Neural progenitor cell (in vitro differentiated cells): ENCODE data around the gene KEL. TPM values are rescaled to one million over a fixed set of nuclear protein-coding genes. Genes with fewer than 3 reads are reported as not detected.

ENCODE experiments used
- DNase-seq: peaks from one replicate; pipeline ENCODE4 v3.0.0-alpha.2; 2016; ENCODE audit warnings: low spot score
- H2AFZ ChIP-seq: fragments of 200-600 bp; sonication (generic); replicated peaks from 2 replicates; pipeline ENCODE4 v1.6.1; 2016; ENCODE audit warnings: antibody characterized with exemption
- H3F3A ChIP-seq: fragments of 200-600 bp; sonication (generic); 2 replicates; pipeline ENCODE4 v1.6.1; 2016; ENCODE audit warnings: antibody characterized with exemption, low read depth
- H3K27ac ChIP-seq: fragments of 200-600 bp; sonication (generic); 2 replicates; pipeline ENCODE4 v1.5.1; 2016; ENCODE audit warnings: mild to moderate bottlenecking
- H3K27me3 ChIP-seq: fragments of 200-600 bp; sonication (generic); 2 replicates; pipeline ENCODE4 v1.6.1; 2016; ENCODE audit warnings: mild to moderate bottlenecking, moderate library complexity
- H3K36me3 ChIP-seq: fragments of 200-600 bp; sonication (generic); 2 replicates; pipeline ENCODE4 v1.5.1; 2016
- H3K4me1 ChIP-seq: fragments of 200-600 bp; sonication (generic); 2 replicates; pipeline ENCODE4 v1.6.1; 2016; ENCODE audit warnings: mixed run types
- H3K4me2 ChIP-seq: fragments of 200-600 bp; sonication (generic); 2 replicates; pipeline ENCODE4 v1.6.1; 2016
- H3K4me3 ChIP-seq: fragments of 200-600 bp; sonication (generic); 2 replicates; pipeline ENCODE4 v1.5.1; 2016
- H3K79me2 ChIP-seq: fragments of 200-600 bp; sonication (generic); 2 replicates; pipeline ENCODE4 v1.6.1; 2016; ENCODE audit warnings: low read depth
- H3K9ac ChIP-seq: fragments of 200-600 bp; sonication (generic); 2 replicates; pipeline ENCODE4 v1.6.1; 2016
- H3K9me3 ChIP-seq: fragments of 200-600 bp; sonication (generic); 2 replicates; pipeline ENCODE4 v1.5.1; 2016; ENCODE audit warnings: low read depth
- H4K20me1 ChIP-seq: fragments of 200-600 bp; sonication (generic); 2 replicates; pipeline ENCODE4 v1.6.1; 2016; ENCODE audit warnings: low read depth
- H3K27ac Mint-ChIP-seq: 3 replicates; pipeline ENCODE4 v1.8.0; 2021; ENCODE audit warnings: mixed read lengths
- H3K27me3 Mint-ChIP-seq: 2 replicates; pipeline ENCODE4 v1.8.0; 2022; ENCODE audit warnings: low read depth, mild to moderate bottlenecking, inconsistent platforms, moderate library complexity, mixed read lengths; ENCODE audit not compliant: insufficient read depth
- H3K36me3 Mint-ChIP-seq: 3 replicates; pipeline ENCODE4 v1.8.0; 2021; ENCODE audit warnings: mixed read lengths
- H3K4me1 Mint-ChIP-seq: 3 replicates; pipeline ENCODE4 v1.8.0; 2021; ENCODE audit warnings: mixed read lengths
- H3K4me3 Mint-ChIP-seq: 3 replicates; pipeline ENCODE4 v1.8.0; 2021; ENCODE audit warnings: mild to moderate bottlenecking, moderate library complexity, mixed read lengths
- H3K9me3 Mint-ChIP-seq: 3 replicates; pipeline ENCODE4 v1.8.0; 2020; ENCODE audit warnings: mixed read lengths
- CTCF ChIP-seq: fragments of 200-600 bp; sonication (generic); IDR thresholded peaks from 2 replicates; pipeline ENCODE4 v1.5.1; 2017; ENCODE audit warnings: antibody characterized with exemption, mild to moderate bottlenecking
- EZH2 ChIP-seq: fragments of 200-600 bp; sonication (generic); IDR thresholded peaks from 2 replicates; pipeline ENCODE4 v1.6.1; 2017; ENCODE audit warnings: antibody characterized with exemption, mild to moderate bottlenecking, moderate library complexity
- EZH2phosphoT487 ChIP-seq: fragments of 200-600 bp; sonication (generic); IDR thresholded peaks from 2 replicates; pipeline ENCODE4 v1.6.1; 2017; ENCODE audit warnings: antibody characterized with exemption
- total RNA-seq: library from RNA; depleted of rRNA; stranded (reverse); fragments of >200 nt; gene quantifications from 2 replicates; pipeline ENCODE4 v1.2.3, GENCODE V29; 2015; ENCODE audit warnings: low replicate concordance

The KEL gene
- total RNA-seq, 1 donor from 2014 or later, result not detected

GRCh38 chr7:142938611-142939010 lies 23.6 kb downstream of the KEL start:
- no peak for DNase-seq
- H3K9me3 ChIP-seq, result no peaks in the 10 kb centered on the region
- H3K36me3 ChIP-seq, result no peaks in the 10 kb centered on the region
- TF ChIP-seq EZH2phosphoT487 (no peak), CTCF (no peak), EZH2 (no peak)
- H3K27me3 ChIP-seq, result no peaks in the 10 kb centered on the region
- H3K79me2 ChIP-seq, result no peaks in the 10 kb centered on the region
- no peaks in the 10 kb centered on the region for H3F3A ChIP-seq
- Mint-ChIP-seq H3K27me3 (peaks cover 2% of the 10 kb centered on the region), H3K4me3 (no peak overlapping the region), H3K4me1 (peaks cover 3% of the 10 kb centered on the region), H3K36me3 (no peaks in the 10 kb centered on the region), H3K27ac (no peak overlapping the region), H3K9me3 (no peaks in the 10 kb centered on the region)
- H2AFZ ChIP-seq, result no peak overlapping the region
- H3K4me3 ChIP-seq, result no peak overlapping the region
- no peaks in the 10 kb centered on the region for H4K20me1 ChIP-seq
- H3K4me2 ChIP-seq, result no peak overlapping the region
- no peak overlapping the region for H3K27ac ChIP-seq
- H3K4me1 ChIP-seq, result no peaks in the 10 kb centered on the region
- H3K9ac ChIP-seq, result no peak overlapping the region

- Mint-ChIP-seq H3K36me3 (no peaks in the 10 kb centered on the region), H3K4me3 (no peak overlapping the region), H3K4me1 (peaks cover 3% of the 10 kb centered on the region), H3K9me3 (no peaks in the 10 kb centered on the region), H3K27ac (no peak overlapping the region), H3K27me3 (peaks cover 2% of the 10 kb centered on the region)
- no peaks in the 10 kb centered on the region for H3K79me2 ChIP-seq
- H2AFZ ChIP-seq, result no peak overlapping the region
- H3K27ac ChIP-seq, result no peak overlapping the region
- H4K20me1 ChIP-seq, result no peaks in the 10 kb centered on the region
- no peaks in the 10 kb centered on the region for H3K4me1 ChIP-seq
- DNase-seq, result no peak
- H3K27me3 ChIP-seq, result no peaks in the 10 kb centered on the region
- H3K9ac ChIP-seq, result no peak overlapping the region
- no peaks in the 10 kb centered on the region for H3K9me3 ChIP-seq
- no peak overlapping the region for H3K4me3 ChIP-seq
- no peak overlapping the region for H3K4me2 ChIP-seq
- no peaks in the 10 kb centered on the region for H3K36me3 ChIP-seq
- TF ChIP-seq CTCF (no peak), EZH2 (no peak), EZH2phosphoT487 (no peak)
- no peaks in the 10 kb centered on the region for H3F3A ChIP-seq
Observed at GRCh38 chr7:142935941-142936565, 26.1 kb downstream of the KEL start.

- H3F3A ChIP-seq, result no peaks in the 10 kb centered on the region
- H3K27ac ChIP-seq, result no peak overlapping the region
- H3K36me3 ChIP-seq, result no peaks in the 10 kb centered on the region
- H3K27me3 ChIP-seq, result no peaks in the 10 kb centered on the region
- TF ChIP-seq EZH2 (no peak), CTCF (no peak), EZH2phosphoT487 (no peak)
- Mint-ChIP-seq H3K4me3 (no peak overlapping the region), H3K9me3 (peaks cover 3% of the 10 kb centered on the region), H3K27ac (no peak overlapping the region), H3K27me3 (peaks cover 4% of the 10 kb centered on the region), H3K36me3 (no peaks in the 10 kb centered on the region), H3K4me1 (peaks cover 3% of the 10 kb centered on the region)
- H3K79me2 ChIP-seq, result no peaks in the 10 kb centered on the region
- H2AFZ ChIP-seq, result no peak overlapping the region
- no peak overlapping the region for H3K4me2 ChIP-seq
- H3K4me1 ChIP-seq, result no peaks in the 10 kb centered on the region
- H3K4me3 ChIP-seq, result no peak overlapping the region
- no peaks in the 10 kb centered on the region for H3K9me3 ChIP-seq
- no peaks in the 10 kb centered on the region for H4K20me1 ChIP-seq
- DNase-seq, result no peak
- no peak overlapping the region for H3K9ac ChIP-seq
Observed at GRCh38 chr7:142934056-142934455, 28.1 kb downstream of the KEL start.
